HCT116 (cell line): ENCODE results near the gene ZAP70. TPM values are rescaled to one million over a fixed set of nuclear protein-coding genes. Genes with fewer than 3 reads are reported as not detected.

Source experiments
- ATAC-seq: fragments of 200-7000 bp; cut with Tn5 transposase; 2 replicates; pipeline ENCODE4 v1.9.1; 2020; ENCODE audit warnings: mild to moderate bottlenecking, moderate library complexity
- BruUV-seq: library from RNA; stranded (reverse); fragments of 400-500 nt; replicated peaks from 2 replicates; lab custom pipeline; 2021; lab: Mats Ljungman, UMichigan
- CTCF ChIA-PET: fragments of 300-600 bp; sonication (Branson Sonifier 250); formaldehyde crosslinking; loops from one replicate; lab custom pipeline; 2021; ENCODE audit warnings: antibody characterized with exemption; lab: Charles Lee
- POLR2A ChIA-PET: fragments of 300-600, 350-600 bp; sonication (Branson Sonifier 250); formaldehyde crosslinking; loops from one replicate; lab custom pipeline; 2021; ENCODE audit warnings: antibody characterized with exemption; lab: Charles Lee
- RAD21 ChIA-PET, 2 experiments: fragments of 300-600 bp; sonication (Branson Sonifier 250); formaldehyde crosslinking; loops; one replicate each; lab custom pipeline; 2023; ENCODE audit warnings: low total read pairs in 2 of 2; ENCODE audit not compliant: uncharacterized antibody in 2 of 2, unreplicated experiment in 2 of 2, low non-redundant PET in 1 of 2; lab: Charles Lee
- DNase-seq: peaks from one replicate; pipeline ENCODE4 v3.0.0-alpha.2; 2010; ENCODE audit warnings: low read depth, low spot score
- H2AFZ ChIP-seq: fragments of 200-600 bp; shearing (Covaris generic), sonication (generic); 2 replicates; pipeline ENCODE4 v1.6.1; 2017; ENCODE audit warnings: low read depth, mixed run types, mixed read lengths, antibody characterized with exemption, low read length; ENCODE audit not compliant: poor library complexity, severe bottlenecking
- H3K27ac ChIP-seq: 2 replicates; pipeline ENCODE4 v1.5.1; 2012; ENCODE audit warnings: low read depth, low read length
- H3K27me3 ChIP-seq: fragments of 200-600 bp; sonication (generic); 2 replicates; pipeline ENCODE4 v1.6.1; 2016; ENCODE audit warnings: mixed run types, low read length, mixed read lengths; ENCODE audit not compliant: insufficient read depth
- H3K36me3 ChIP-seq, 2 experiments: fragments of 200-500 bp in 1 of 2; fragments of 200-600 bp in 1 of 2; sonication (Bioruptor generic) in 1 of 2; sonication (generic) in 1 of 2; 2 replicates each; pipeline versions ENCODE4 v1.5.1 to v1.6.1; 2014 to 2016; ENCODE audit warnings: low read length in 2 of 2, inconsistent platforms in 1 of 2, mixed read lengths in 1 of 2, mixed run types in 1 of 2; ENCODE audit not compliant: insufficient read depth in 2 of 2, control insufficient read depth in 1 of 2
- H3K4me1 ChIP-seq, 2 experiments: fragments of 200-600 bp in 1 of 2; sonication (generic) in 1 of 2; 2 replicates each; pipeline versions ENCODE4 v1.5.1 to v1.6.1; 2012 to 2017; ENCODE audit warnings: low read length in 2 of 2, inconsistent platforms in 1 of 2, mild to moderate bottlenecking in 1 of 2, mixed read lengths in 1 of 2, mixed run types in 1 of 2, moderate library complexity in 1 of 2; ENCODE audit not compliant: insufficient read depth in 2 of 2, control insufficient read depth in 1 of 2
- H3K4me2 ChIP-seq: fragments of 200-600 bp; sonication (generic); 2 replicates; pipeline ENCODE4 v1.6.1; 2017; ENCODE audit warnings: mixed run types, low read length, mixed read lengths
- H3K4me3 ChIP-seq, 2 experiments: fragments of 200-600 bp in 1 of 2; sonication (generic) in 1 of 2; replicated peaks in 1 of 2; 2 replicates each; pipeline ENCODE4 v1.5.1; 2011 to 2016; ENCODE audit warnings: low read length in 2 of 2, control low read depth in 1 of 2, low read depth in 1 of 2, mild to moderate bottlenecking in 1 of 2, mixed read lengths in 1 of 2, mixed run types in 1 of 2
- H3K79me2 ChIP-seq: fragments of 200-600 bp; sonication (generic); 2 replicates; pipeline ENCODE4 v1.6.1; 2017; ENCODE audit warnings: mild to moderate bottlenecking, mixed run types, low read length, moderate library complexity, mixed read lengths; ENCODE audit not compliant: insufficient read depth
- H3K9ac ChIP-seq: fragments of 200-600 bp; sonication (generic); 2 replicates; pipeline ENCODE4 v1.6.1; 2016; ENCODE audit warnings: low read length, mixed read lengths
- H3K9me2 ChIP-seq: fragments of 200-600 bp; sonication (generic), shearing (Covaris generic); 2 replicates; pipeline ENCODE4 v1.6.1; 2017; ENCODE audit warnings: mixed run types, mild to moderate bottlenecking, moderate library complexity; ENCODE audit not compliant: insufficient read depth
- H3K9me3 ChIP-seq, 2 experiments: fragments of 200-500 bp in 1 of 2; fragments of 200-600 bp in 1 of 2; sonication (Bioruptor generic) in 1 of 2; sonication (generic) in 1 of 2; 2 replicates each; pipeline ENCODE4 v1.6.1; 2014 to 2017; ENCODE audit warnings: low read length in 2 of 2, mixed read lengths in 2 of 2, inconsistent platforms in 1 of 2, low read depth in 1 of 2, mild to moderate bottlenecking in 1 of 2, mixed run types in 1 of 2, moderate library complexity in 1 of 2; ENCODE audit not compliant: control insufficient read depth in 1 of 2, insufficient read depth in 1 of 2
- H4K20me1 ChIP-seq: fragments of 200-600 bp; sonication (generic), shearing (Covaris generic); 2 replicates; pipeline ENCODE4 v1.6.1; 2017; ENCODE audit warnings: mixed run types, mild to moderate bottlenecking, moderate library complexity; ENCODE audit not compliant: insufficient read depth
- CBX3 ChIP-seq: IDR thresholded peaks from 2 replicates; pipeline ENCODE4 v1.6.1; 2012; ENCODE audit warnings: low read depth
- CEBPB ChIP-seq: IDR thresholded peaks from 2 replicates; pipeline ENCODE4 v1.6.1; 2012; ENCODE audit warnings: low read depth
- EGR1 ChIP-seq: IDR thresholded peaks from 2 replicates; pipeline ENCODE4 v1.6.1; 2012; ENCODE audit warnings: low read depth
- ELF1 ChIP-seq: IDR thresholded peaks from 2 replicates; pipeline ENCODE4 v1.6.1; 2012; ENCODE audit warnings: low read depth, borderline replicate concordance
- EZH2 ChIP-seq: fragments of 200-600 bp; sonication (generic); IDR thresholded peaks from 2 replicates; pipeline ENCODE4 v1.6.1; 2017; ENCODE audit warnings: antibody characterized with exemption, mixed run types
- EZH2phosphoT487 ChIP-seq: fragments of 200-600 bp; IDR thresholded peaks from 2 replicates; pipeline ENCODE4 v1.6.1; 2018; ENCODE audit warnings: antibody characterized with exemption, borderline replicate concordance
- JUND ChIP-seq: IDR thresholded peaks from 2 replicates; pipeline ENCODE4 v1.6.1; 2012
- POLR2AphosphoS5 ChIP-seq: IDR thresholded peaks from 2 replicates; pipeline ENCODE4 v1.6.1; 2011; ENCODE audit warnings: mild to moderate bottlenecking, low read depth, low read length, moderate library complexity
- RAD21 ChIP-seq: IDR thresholded peaks from 2 replicates; pipeline ENCODE4 v1.6.1; 2012; ENCODE audit warnings: low read depth, mild to moderate bottlenecking
- SIN3A ChIP-seq: IDR thresholded peaks from 2 replicates; pipeline ENCODE4 v1.6.1; 2012; ENCODE audit warnings: low read depth
- SP1 ChIP-seq: IDR thresholded peaks from 2 replicates; pipeline ENCODE4 v1.6.1; 2012; ENCODE audit warnings: low read depth
- SRF ChIP-seq: IDR thresholded peaks from 2 replicates; pipeline ENCODE4 v1.6.1; 2012; ENCODE audit warnings: low read depth
- TCF7L2 ChIP-seq: IDR thresholded peaks from 2 replicates; pipeline ENCODE4 v1.7.0; 2011; ENCODE audit warnings: borderline replicate concordance, inconsistent platforms; ENCODE audit not compliant: insufficient read depth, insufficient read length; ENCODE audit errors: extremely low read depth
- ZFX ChIP-seq: fragments of 450-650 bp; IDR thresholded peaks from 2 replicates; pipeline ENCODE4 v1.6.1; 2017
- ZNF274 ChIP-seq: fragments of 200-500 bp; sonication (Bioruptor generic); IDR thresholded peaks from 2 replicates; pipeline ENCODE4 v1.6.1; 2014; ENCODE audit warnings: mild to moderate bottlenecking, low read depth, low read length, inconsistent platforms
- intact Hi-C: fragments of 100-400 bp; cut with micrococcal nuclease; formaldehyde crosslinking; loops from 2 replicates; pipeline ENCODE4 v1.10.0; 2022
- total RNA-seq: library from RNA; stranded (reverse); gene quantifications from one replicate; pipeline ENCODE4 v1.2.1, GENCODE V29; 2021; ENCODE audit not compliant: unreplicated experiment
- TF ChIP-seq, protein P1 (sequence below): IDR thresholded peaks from 2 replicates; pipeline ENCODE4 v1.6.1; 2012; ENCODE audit warnings: low read depth
- TF ChIP-seq, protein P2 (sequence below), 3 experiments: fragments of 200-600 bp in 1 of 3; sonication (generic) in 1 of 3; IDR thresholded peaks in 2 of 3; conservative IDR thresholded peaks in 1 of 3; 2 replicates each; pipeline ENCODE4 v1.5.1; 2012 to 2017; ENCODE audit warnings: low read depth in 2 of 3, low read length in 2 of 3, antibody characterized with exemption in 1 of 3, borderline replicate concordance in 1 of 3, control low read depth in 1 of 3, mild to moderate bottlenecking in 1 of 3, mixed read lengths in 1 of 3, mixed run types in 1 of 3, moderate library complexity in 1 of 3; ENCODE audit not compliant: insufficient read depth in 1 of 3
- TF ChIP-seq, protein P3 (sequence below): IDR thresholded peaks from 2 replicates; pipeline ENCODE4 v1.6.1; 2012
- TF ChIP-seq, protein P4 (sequence below): IDR thresholded peaks from 2 replicates; pipeline ENCODE4 v1.6.1; 2012
- TF ChIP-seq, protein P5 (sequence below): IDR thresholded peaks from 2 replicates; pipeline ENCODE4 v1.6.1; 2011; ENCODE audit warnings: mild to moderate bottlenecking, low read length, moderate library complexity; ENCODE audit not compliant: insufficient replicate concordance; ENCODE audit errors: extremely low read depth

Gene ZAP70
- total RNA-seq, 1 experiment from 2014 or later: 0.91 TPM

DNA sequence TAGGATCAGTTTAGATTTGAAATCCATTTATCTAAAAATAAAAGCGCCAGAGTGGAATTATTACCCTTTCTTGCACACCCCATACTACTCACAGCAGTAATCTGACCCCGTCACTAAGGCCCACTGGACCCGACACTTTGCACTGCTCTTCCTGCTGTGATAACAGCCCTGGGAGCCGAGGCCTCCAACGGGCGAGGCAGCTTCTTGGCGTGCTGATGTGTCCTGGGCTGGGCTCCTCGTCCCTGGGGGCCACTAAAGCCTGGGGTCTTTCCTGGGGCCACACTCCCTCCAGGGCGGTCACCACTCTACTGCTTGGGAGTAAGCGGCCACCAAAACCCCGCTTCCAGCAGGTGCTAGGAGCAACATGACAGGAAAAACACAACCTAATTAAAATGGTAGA lies 61.7 kb downstream of the ZAP70 start:
- no peak overlapping the region for H3K9ac ChIP-seq
- no peak overlapping the region for H3K4me3 ChIP-seq
- no peak overlapping the region for H2AFZ ChIP-seq
- ATAC-seq (no peak), DNase-seq (no peak)
- ChIA-PET RAD21 (interaction anchor here in 1 of 2 experiments (1.1 kb wide), 1 partner anchor 494 kb away, joined by 3 read pairs; no protein-coding TSS in a partner anchor), POLR2A (no interaction called here), CTCF (interaction anchor here (0.6 to 1.9 kb wide), 4 partner anchors 11 to 610 kb away, joined by 3 to 4 read pairs (median 4); no protein-coding TSS in a partner anchor)
- no TSS peak for BruUV-seq
- H3K27me3 ChIP-seq: no peaks in the 10 kb centered on the region
- no peak overlapping the region for H3K27ac ChIP-seq
- TF ChIP-seq SRF (no peak), EZH2 (no peak), CEBPB (no peak), EZH2phosphoT487 (no peak), JUND (no peak), SIN3A (no peak), POLR2AphosphoS5 (no peak), TCF7L2 (no peak), ZFX (no peak), RAD21 (no peak), ZNF274 (no peak), CBX3 (no peak), SP1 (no peak), EGR1 (no peak), ELF1 (no peak)
- TF ChIP-seq, protein P1, sequence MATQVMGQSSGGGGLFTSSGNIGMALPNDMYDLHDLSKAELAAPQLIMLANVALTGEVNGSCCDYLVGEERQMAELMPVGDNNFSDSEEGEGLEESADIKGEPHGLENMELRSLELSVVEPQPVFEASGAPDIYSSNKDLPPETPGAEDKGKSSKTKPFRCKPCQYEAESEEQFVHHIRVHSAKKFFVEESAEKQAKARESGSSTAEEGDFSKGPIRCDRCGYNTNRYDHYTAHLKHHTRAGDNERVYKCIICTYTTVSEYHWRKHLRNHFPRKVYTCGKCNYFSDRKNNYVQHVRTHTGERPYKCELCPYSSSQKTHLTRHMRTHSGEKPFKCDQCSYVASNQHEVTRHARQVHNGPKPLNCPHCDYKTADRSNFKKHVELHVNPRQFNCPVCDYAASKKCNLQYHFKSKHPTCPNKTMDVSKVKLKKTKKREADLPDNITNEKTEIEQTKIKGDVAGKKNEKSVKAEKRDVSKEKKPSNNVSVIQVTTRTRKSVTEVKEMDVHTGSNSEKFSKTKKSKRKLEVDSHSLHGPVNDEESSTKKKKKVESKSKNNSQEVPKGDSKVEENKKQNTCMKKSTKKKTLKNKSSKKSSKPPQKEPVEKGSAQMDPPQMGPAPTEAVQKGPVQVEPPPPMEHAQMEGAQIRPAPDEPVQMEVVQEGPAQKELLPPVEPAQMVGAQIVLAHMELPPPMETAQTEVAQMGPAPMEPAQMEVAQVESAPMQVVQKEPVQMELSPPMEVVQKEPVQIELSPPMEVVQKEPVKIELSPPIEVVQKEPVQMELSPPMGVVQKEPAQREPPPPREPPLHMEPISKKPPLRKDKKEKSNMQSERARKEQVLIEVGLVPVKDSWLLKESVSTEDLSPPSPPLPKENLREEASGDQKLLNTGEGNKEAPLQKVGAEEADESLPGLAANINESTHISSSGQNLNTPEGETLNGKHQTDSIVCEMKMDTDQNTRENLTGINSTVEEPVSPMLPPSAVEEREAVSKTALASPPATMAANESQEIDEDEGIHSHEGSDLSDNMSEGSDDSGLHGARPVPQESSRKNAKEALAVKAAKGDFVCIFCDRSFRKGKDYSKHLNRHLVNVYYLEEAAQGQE: no peak
- TF ChIP-seq, protein P2, sequence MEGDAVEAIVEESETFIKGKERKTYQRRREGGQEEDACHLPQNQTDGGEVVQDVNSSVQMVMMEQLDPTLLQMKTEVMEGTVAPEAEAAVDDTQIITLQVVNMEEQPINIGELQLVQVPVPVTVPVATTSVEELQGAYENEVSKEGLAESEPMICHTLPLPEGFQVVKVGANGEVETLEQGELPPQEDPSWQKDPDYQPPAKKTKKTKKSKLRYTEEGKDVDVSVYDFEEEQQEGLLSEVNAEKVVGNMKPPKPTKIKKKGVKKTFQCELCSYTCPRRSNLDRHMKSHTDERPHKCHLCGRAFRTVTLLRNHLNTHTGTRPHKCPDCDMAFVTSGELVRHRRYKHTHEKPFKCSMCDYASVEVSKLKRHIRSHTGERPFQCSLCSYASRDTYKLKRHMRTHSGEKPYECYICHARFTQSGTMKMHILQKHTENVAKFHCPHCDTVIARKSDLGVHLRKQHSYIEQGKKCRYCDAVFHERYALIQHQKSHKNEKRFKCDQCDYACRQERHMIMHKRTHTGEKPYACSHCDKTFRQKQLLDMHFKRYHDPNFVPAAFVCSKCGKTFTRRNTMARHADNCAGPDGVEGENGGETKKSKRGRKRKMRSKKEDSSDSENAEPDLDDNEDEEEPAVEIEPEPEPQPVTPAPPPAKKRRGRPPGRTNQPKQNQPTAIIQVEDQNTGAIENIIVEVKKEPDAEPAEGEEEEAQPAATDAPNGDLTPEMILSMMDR (IDR thresholded peaks at IDR 0.05 in 2 of 3, conservative IDR thresholded peaks at IDR 0.05 in 1 of 3; ENCODE audit: borderline replicate concordance in 1 of 3, insufficient read depth in 1 of 3, low read depth in 2 of 3, low read length in 2 of 3): no peak
- TF ChIP-seq, protein P3, sequence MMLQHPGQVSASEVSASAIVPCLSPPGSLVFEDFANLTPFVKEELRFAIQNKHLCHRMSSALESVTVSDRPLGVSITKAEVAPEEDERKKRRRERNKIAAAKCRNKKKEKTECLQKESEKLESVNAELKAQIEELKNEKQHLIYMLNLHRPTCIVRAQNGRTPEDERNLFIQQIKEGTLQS: no peak
- TF ChIP-seq, protein P4, sequence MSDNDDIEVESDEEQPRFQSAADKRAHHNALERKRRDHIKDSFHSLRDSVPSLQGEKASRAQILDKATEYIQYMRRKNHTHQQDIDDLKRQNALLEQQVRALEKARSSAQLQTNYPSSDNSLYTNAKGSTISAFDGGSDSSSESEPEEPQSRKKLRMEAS: no peak
- TF ChIP-seq, protein P5, sequence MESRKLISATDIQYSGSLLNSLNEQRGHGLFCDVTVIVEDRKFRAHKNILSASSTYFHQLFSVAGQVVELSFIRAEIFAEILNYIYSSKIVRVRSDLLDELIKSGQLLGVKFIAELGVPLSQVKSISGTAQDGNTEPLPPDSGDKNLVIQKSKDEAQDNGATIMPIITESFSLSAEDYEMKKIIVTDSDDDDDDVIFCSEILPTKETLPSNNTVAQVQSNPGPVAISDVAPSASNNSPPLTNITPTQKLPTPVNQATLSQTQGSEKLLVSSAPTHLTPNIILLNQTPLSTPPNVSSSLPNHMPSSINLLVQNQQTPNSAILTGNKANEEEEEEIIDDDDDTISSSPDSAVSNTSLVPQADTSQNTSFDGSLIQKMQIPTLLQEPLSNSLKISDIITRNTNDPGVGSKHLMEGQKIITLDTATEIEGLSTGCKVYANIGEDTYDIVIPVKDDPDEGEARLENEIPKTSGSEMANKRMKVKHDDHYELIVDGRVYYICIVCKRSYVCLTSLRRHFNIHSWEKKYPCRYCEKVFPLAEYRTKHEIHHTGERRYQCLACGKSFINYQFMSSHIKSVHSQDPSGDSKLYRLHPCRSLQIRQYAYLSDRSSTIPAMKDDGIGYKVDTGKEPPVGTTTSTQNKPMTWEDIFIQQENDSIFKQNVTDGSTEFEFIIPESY: no peak
- H3K9me3 ChIP-seq: no peaks in the 10 kb centered on the region
- no peaks in the 10 kb centered on the region for H3K9me2 ChIP-seq
- H3K36me3 ChIP-seq: peaks cover 0 to 3% of the 10 kb centered on the region in 2 experiments; a peak in 2 of 4 replicates
- no peaks in the 10 kb centered on the region for H4K20me1 ChIP-seq
- intact Hi-C loops: loop anchor here (10.0 kb wide), 1 partner anchor 610 kb away; no protein-coding TSS in a partner anchor
- H3K4me2 ChIP-seq: no peak overlapping the region
- H3K79me2 ChIP-seq: no peaks in the 10 kb centered on the region
- H3K4me1 ChIP-seq: no peaks in the 10 kb centered on the region
